Hepatocyte (in vitro differentiated cells): ENCODE results near the gene TBCA.

Experiments used
- EZH2 ChIP-seq: fragments of 200-600 bp; sonication (generic); IDR thresholded peaks from 2 replicates; pipeline ENCODE4 v1.6.1; 2016; ENCODE audit warnings: antibody characterized with exemption, mild to moderate bottlenecking, borderline replicate concordance
- EZH2phosphoT487 ChIP-seq: fragments of 200-600 bp; sonication (generic); IDR thresholded peaks from one replicate; pipeline ENCODE4 v1.6.1; 2018; ENCODE audit warnings: antibody characterized with exemption, mild to moderate bottlenecking, low read depth, moderate library complexity; ENCODE audit not compliant: unreplicated experiment, severe bottlenecking
- TF ChIP-seq, protein P1 (sequence below): fragments of 200-600 bp; sonication (generic); IDR thresholded peaks from 2 replicates; pipeline ENCODE4 v1.5.1; 2016; ENCODE audit warnings: antibody characterized with exemption, mild to moderate bottlenecking; ENCODE audit not compliant: poor library complexity

DNA sequence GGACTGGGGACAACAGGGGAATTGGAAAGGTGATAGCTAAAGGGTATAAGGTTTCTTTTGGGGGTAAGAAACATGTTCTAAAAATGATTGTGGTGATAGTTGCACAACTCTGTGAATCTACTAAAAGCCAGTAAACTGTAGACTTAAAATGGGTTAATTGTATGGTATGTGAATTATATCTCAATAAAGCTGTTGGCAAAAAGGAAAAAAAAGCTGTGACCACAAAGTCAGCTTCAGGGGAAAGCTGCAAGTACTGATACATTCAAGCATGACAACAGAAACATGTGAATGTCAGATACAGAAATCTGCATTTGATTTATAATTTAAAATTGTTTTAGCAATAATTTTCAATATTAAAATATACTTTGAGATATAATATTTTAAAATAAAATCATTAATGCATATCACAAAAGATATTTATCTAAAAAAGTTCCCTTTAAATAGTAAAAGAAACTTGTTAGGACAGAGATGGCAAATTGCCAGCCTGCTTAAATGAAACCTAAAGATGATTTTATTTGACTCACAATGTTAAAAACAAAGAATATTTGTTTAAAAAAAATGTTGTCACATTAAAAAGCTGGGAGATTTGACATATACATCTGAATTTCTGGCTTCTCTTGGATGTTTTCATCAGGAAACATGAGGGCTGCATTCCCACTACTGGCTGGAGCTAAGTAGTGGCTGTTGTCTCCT lies 66.0 kb downstream of the TBCA start:
- TF ChIP-seq EZH2 = no peak
- TF ChIP-seq, protein P1, sequence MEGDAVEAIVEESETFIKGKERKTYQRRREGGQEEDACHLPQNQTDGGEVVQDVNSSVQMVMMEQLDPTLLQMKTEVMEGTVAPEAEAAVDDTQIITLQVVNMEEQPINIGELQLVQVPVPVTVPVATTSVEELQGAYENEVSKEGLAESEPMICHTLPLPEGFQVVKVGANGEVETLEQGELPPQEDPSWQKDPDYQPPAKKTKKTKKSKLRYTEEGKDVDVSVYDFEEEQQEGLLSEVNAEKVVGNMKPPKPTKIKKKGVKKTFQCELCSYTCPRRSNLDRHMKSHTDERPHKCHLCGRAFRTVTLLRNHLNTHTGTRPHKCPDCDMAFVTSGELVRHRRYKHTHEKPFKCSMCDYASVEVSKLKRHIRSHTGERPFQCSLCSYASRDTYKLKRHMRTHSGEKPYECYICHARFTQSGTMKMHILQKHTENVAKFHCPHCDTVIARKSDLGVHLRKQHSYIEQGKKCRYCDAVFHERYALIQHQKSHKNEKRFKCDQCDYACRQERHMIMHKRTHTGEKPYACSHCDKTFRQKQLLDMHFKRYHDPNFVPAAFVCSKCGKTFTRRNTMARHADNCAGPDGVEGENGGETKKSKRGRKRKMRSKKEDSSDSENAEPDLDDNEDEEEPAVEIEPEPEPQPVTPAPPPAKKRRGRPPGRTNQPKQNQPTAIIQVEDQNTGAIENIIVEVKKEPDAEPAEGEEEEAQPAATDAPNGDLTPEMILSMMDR = no peak
- no peak for TF ChIP-seq EZH2phosphoT487
